SU-DHL-6 (cell line): ENCODE results near the gene BIN1.

ENCODE experiments used
- EZH2phosphoT487 ChIP-seq: fragments of 200-600 bp; sonication (generic), shearing (Covaris generic); conservative IDR thresholded peaks from 2 replicates; pipeline ENCODE4 v1.6.1; 2018; ENCODE audit warnings: mild to moderate bottlenecking, antibody characterized with exemption, low read length, moderate library complexity, mixed read lengths
- TF ChIP-seq, protein P1 (sequence below): fragments of 200-600 bp; sonication (generic); IDR thresholded peaks from one replicate; pipeline ENCODE4 v1.5.1; 2017; ENCODE audit warnings: antibody characterized with exemption, mild to moderate bottlenecking, low read length, moderate library complexity; ENCODE audit not compliant: insufficient read depth, poor library complexity, severe bottlenecking

GRCh38 chr2:127045792-127046501, 61.0 kb downstream of the BIN1 start:
- TF ChIP-seq, protein P1, sequence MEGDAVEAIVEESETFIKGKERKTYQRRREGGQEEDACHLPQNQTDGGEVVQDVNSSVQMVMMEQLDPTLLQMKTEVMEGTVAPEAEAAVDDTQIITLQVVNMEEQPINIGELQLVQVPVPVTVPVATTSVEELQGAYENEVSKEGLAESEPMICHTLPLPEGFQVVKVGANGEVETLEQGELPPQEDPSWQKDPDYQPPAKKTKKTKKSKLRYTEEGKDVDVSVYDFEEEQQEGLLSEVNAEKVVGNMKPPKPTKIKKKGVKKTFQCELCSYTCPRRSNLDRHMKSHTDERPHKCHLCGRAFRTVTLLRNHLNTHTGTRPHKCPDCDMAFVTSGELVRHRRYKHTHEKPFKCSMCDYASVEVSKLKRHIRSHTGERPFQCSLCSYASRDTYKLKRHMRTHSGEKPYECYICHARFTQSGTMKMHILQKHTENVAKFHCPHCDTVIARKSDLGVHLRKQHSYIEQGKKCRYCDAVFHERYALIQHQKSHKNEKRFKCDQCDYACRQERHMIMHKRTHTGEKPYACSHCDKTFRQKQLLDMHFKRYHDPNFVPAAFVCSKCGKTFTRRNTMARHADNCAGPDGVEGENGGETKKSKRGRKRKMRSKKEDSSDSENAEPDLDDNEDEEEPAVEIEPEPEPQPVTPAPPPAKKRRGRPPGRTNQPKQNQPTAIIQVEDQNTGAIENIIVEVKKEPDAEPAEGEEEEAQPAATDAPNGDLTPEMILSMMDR: no peak
- TF ChIP-seq EZH2phosphoT487: no peak
